CD4-positive, alpha-beta T cell (primary cell): ENCODE data around the gene ZNF574. TPM values are rescaled to one million over a fixed set of nuclear protein-coding genes. Genes with fewer than 3 reads are reported as not detected.

Experiments
- ATAC-seq: fragments of 200-7000 bp; cut with Tn5 transposase; one replicate; pipeline ENCODE4 v1.10.0; 2022; ENCODE audit warnings: mild to moderate bottlenecking; ENCODE audit not compliant: poor library complexity
- CTCF ChIA-PET: fragments of 350-600 bp; sonication (Branson Sonifier 250); formaldehyde crosslinking; loops from one replicate; lab custom pipeline; 2021; ENCODE audit warnings: antibody characterized with exemption, inconsistent platforms; lab: Charles Lee
- POLR2A ChIA-PET: fragments of 350-600 bp; sonication (Branson Sonifier 250); formaldehyde crosslinking; loops from one replicate; lab custom pipeline; 2021; ENCODE audit warnings: antibody characterized with exemption, inconsistent platforms; lab: Charles Lee
- DNase-seq, 14 experiments: peaks; one replicate each; pipeline ENCODE4 v3.0.0-alpha.2; 2013 to 2020; ENCODE audit warnings: mixed read lengths in 2 of 14
- H3K27ac ChIP-seq, 2 donors: one replicate each; pipeline versions ENCODE4 v1.5.1 to v1.7.0; 2013; ENCODE audit warnings: low read length in 2 of 2, low read depth in 1 of 2, mild to moderate bottlenecking in 1 of 2
- H3K27me3 ChIP-seq, 2 experiments: 1 replicate in 1 of 2; 2 replicates in 1 of 2; pipeline versions ENCODE4 v1.6.1 to v1.7.0; 2013; ENCODE audit warnings: low read length in 2 of 2, control low read depth in 1 of 2, mild to moderate bottlenecking in 1 of 2, moderate library complexity in 1 of 2; ENCODE audit not compliant: insufficient read depth in 2 of 2, control insufficient read depth in 1 of 2
- H3K36me3 ChIP-seq: one replicate; pipeline ENCODE4 v1.6.1; 2013; ENCODE audit warnings: low read length, control low read depth; ENCODE audit not compliant: insufficient read depth
- H3K4me1 ChIP-seq: one replicate; pipeline ENCODE4 v1.6.1; 2013; ENCODE audit warnings: low read length, control low read depth; ENCODE audit not compliant: insufficient read depth
- H3K4me3 ChIP-seq: one replicate; pipeline ENCODE4 v1.5.1; 2013; ENCODE audit warnings: mild to moderate bottlenecking, low read length, moderate library complexity
- H3K9me3 ChIP-seq, 2 experiments: 1 replicate in 1 of 2; 2 replicates in 1 of 2; pipeline versions ENCODE4 v1.6.1 to v1.7.0; 2013; ENCODE audit warnings: low read length in 2 of 2, mild to moderate bottlenecking in 2 of 2, control low read depth in 1 of 2, moderate library complexity in 1 of 2; ENCODE audit not compliant: control insufficient read depth in 1 of 2, insufficient read depth in 1 of 2
- H3K27ac Mint-ChIP-seq: one replicate; pipeline ENCODE4 v1.8.0; 2020; ENCODE audit warnings: mixed read lengths
- H3K27me3 Mint-ChIP-seq: one replicate; pipeline ENCODE4 v1.8.0; 2021; ENCODE audit warnings: mixed read lengths
- H3K36me3 Mint-ChIP-seq: one replicate; pipeline ENCODE4 v1.8.0; 2021; ENCODE audit warnings: low read depth, mixed read lengths
- H3K4me1 Mint-ChIP-seq: one replicate; pipeline ENCODE4 v1.8.0; 2021; ENCODE audit warnings: low read depth, mixed read lengths
- H3K4me3 Mint-ChIP-seq: one replicate; pipeline ENCODE4 v1.8.0; 2020; ENCODE audit warnings: mild to moderate bottlenecking, mixed read lengths
- H3K9me3 Mint-ChIP-seq: one replicate; pipeline ENCODE4 v1.8.0; 2020; ENCODE audit warnings: mixed read lengths
- intact Hi-C, 2 experiments: fragments of 100-400 bp; cut with DNase I in 1 of 2; cut with micrococcal nuclease in 1 of 2; formaldehyde crosslinking; loops; one replicate each; pipeline versions ENCODE4 v1.15.1 to v1.9.0; 2023 to 2025; cut with DNase I, micrococcal nuclease
- total RNA-seq, 174 experiments: library from RNA in 2 of 174; stranded (reverse) in 2 of 174; gene quantifications; one replicate each; pipeline ENCODE4 v1.2.3 and lab custom pipeline; 2021 to 2026
- TF ChIP-seq, protein P1 (sequence below): fragments of 200-600 bp; IDR thresholded peaks from one replicate; pipeline ENCODE4 v1.8.0; 2022; ENCODE audit warnings: antibody characterized with exemption, mild to moderate bottlenecking

ZNF574 gene
- total RNA-seq, 2 experiments from 2014 or later, result 21.5 to 24.0 TPM

DNA sequence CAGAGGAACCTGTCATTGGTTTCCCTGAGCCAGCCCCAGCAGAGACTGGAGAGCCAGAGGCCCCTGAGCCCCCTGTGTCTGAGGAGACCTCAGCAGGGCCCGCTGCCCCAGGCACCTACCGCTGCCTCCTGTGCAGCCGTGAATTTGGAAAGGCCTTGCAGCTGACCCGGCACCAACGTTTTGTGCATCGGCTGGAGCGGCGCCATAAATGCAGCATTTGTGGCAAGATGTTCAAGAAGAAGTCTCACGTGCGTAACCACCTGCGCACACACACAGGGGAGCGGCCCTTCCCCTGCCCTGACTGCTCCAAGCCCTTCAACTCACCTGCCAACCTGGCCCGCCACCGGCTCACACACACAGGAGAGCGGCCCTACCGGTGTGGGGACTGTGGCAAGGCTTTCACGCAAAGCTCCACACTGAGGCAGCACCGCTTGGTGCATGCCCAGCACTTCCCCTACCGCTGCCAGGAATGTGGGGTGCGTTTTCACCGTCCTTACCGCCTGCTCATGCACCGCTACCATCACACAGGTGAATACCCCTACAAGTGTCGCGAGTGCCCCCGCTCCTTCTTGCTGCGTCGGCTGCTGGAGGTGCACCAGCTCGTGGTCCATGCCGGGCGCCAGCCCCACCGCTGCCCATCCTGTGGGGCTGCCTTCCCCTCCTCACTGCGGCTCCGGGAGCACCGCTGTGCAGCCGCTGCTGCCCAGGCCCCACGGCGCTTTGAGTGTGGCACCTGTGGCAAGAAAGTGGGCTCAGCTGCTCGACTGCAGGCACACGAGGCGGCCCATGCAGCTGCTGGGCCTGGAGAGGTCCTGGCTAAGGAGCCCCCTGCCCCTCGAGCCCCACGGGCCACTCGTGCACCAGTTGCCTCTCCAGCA is 4.2 kb downstream of the ZNF574 start:
- H3K4me3 Mint-ChIP-seq, result no peak overlapping the region
- TF ChIP-seq, protein P1, sequence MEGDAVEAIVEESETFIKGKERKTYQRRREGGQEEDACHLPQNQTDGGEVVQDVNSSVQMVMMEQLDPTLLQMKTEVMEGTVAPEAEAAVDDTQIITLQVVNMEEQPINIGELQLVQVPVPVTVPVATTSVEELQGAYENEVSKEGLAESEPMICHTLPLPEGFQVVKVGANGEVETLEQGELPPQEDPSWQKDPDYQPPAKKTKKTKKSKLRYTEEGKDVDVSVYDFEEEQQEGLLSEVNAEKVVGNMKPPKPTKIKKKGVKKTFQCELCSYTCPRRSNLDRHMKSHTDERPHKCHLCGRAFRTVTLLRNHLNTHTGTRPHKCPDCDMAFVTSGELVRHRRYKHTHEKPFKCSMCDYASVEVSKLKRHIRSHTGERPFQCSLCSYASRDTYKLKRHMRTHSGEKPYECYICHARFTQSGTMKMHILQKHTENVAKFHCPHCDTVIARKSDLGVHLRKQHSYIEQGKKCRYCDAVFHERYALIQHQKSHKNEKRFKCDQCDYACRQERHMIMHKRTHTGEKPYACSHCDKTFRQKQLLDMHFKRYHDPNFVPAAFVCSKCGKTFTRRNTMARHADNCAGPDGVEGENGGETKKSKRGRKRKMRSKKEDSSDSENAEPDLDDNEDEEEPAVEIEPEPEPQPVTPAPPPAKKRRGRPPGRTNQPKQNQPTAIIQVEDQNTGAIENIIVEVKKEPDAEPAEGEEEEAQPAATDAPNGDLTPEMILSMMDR, result no peak
- DNase-seq (peak in 1 of 14 experiments; percentile 27), ATAC-seq (no peak)
- no peak overlapping the region for H3K4me3 ChIP-seq
- no peak overlapping the region for H3K27ac Mint-ChIP-seq
- H3K27ac ChIP-seq, result no peak overlapping the region
- intact Hi-C loops, result loop anchor here (5.0 kb wide), 2 partner anchors 118 to 718 kb away; partner anchors contain the start of gene B9D2 (in 1 of the 2)
- H3K27me3 ChIP-seq, result no peaks in the 10 kb centered on the region
- peaks cover 40% of the 10 kb centered on the region for H3K4me1 Mint-ChIP-seq
- ChIA-PET CTCF (no interaction called here), POLR2A (no interaction called here)
- H3K27me3 Mint-ChIP-seq, result no peaks in the 10 kb centered on the region
- no peaks in the 10 kb centered on the region for H3K9me3 ChIP-seq
- H3K36me3 Mint-ChIP-seq, result peaks cover 64% of the 10 kb centered on the region
- H3K9me3 Mint-ChIP-seq, result no peaks in the 10 kb centered on the region
- H3K36me3 ChIP-seq, result peaks cover 39% of the 10 kb centered on the region
- H3K4me1 ChIP-seq, result peaks cover 23% of the 10 kb centered on the region

DNA sequence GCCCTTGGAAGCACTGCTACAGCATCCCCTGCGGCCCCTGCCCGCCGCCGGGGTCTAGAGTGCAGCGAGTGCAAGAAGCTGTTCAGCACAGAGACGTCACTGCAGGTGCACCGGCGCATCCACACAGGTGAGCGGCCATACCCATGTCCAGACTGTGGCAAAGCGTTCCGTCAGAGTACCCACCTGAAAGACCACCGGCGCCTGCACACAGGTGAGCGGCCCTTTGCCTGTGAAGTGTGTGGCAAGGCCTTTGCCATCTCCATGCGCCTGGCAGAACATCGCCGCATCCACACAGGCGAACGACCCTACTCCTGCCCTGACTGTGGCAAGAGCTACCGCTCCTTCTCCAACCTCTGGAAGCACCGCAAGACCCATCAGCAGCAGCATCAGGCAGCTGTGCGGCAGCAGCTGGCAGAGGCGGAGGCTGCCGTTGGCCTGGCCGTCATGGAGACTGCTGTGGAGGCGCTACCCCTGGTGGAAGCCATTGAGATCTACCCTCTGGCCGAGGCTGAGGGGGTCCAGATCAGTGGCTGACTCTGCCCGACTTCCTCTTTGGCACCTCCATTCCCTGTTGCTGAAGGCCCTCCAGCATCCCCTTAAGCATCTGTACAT is 4.9 kb downstream of the ZNF574 start:
- DNase-seq, result peak in 1 of 14 experiments; percentile 21
- TF ChIP-seq, protein P1, result no peak
- H3K4me1 Mint-ChIP-seq, result peaks cover 33% of the 10 kb centered on the region
- Histone ChIP-seq H3K27ac (no peak overlapping the region), H3K36me3 (peaks cover 39% of the 10 kb centered on the region), H3K4me3 (no peak overlapping the region), H3K27me3 (no peaks in the 10 kb centered on the region), H3K4me1 (peaks cover 20% of the 10 kb centered on the region), H3K9me3 (no peaks in the 10 kb centered on the region)
- no peaks in the 10 kb centered on the region for H3K9me3 Mint-ChIP-seq
- no peak for ATAC-seq
- peak overlapping the region; percentile 69 for H3K27ac Mint-ChIP-seq
- intact Hi-C loops, result no loop called here
- ChIA-PET POLR2A (no interaction called here), CTCF (interaction anchor here (0.5 kb wide), 1 partner anchor 147 kb away, joined by 3 read pairs; no protein-coding TSS in a partner anchor)
- H3K4me3 Mint-ChIP-seq, result peak overlapping the region; percentile 71
- H3K36me3 Mint-ChIP-seq, result peaks cover 60% of the 10 kb centered on the region
- H3K27me3 Mint-ChIP-seq, result no peaks in the 10 kb centered on the region

DNA sequence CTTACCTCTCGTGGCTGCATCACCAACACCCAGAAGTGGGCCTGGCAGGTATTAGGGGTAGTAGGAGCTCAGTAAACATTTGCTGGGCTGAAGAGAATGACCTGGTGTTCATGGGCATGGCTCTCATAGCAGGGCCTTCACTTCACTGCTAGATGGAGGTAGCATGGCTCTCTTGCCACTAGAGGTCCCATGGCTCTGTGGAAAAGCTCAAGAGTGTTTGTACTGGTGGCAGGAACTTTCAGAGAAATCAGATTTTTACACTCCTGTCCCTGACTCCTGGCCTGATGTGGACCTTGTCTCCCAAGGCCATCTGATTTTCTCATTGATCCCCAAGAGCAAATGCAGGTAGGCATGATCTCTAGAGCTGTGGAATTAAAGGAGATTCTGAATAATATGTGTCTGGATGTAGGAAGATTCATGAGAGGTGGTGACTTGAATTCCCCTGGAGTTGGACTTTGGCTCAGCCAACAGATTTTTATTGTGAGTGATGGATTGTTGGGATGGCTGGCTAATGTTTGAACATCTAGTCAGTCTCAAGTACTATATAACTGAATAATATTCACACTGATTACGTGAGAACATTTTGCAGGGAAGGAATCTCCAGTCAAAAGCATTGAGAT is 5.7 kb downstream of the ZNF574 start:
- Mint-ChIP-seq H3K27ac (peak overlapping the region; percentile 69), H3K4me1 (peaks cover 28% of the 10 kb centered on the region), H3K27me3 (no peaks in the 10 kb centered on the region), H3K4me3 (peak overlapping the region; percentile 71), H3K36me3 (peaks cover 55% of the 10 kb centered on the region), H3K9me3 (no peaks in the 10 kb centered on the region)
- Histone ChIP-seq H3K36me3 (peaks cover 39% of the 10 kb centered on the region), H3K27ac (peak overlapping the region in 1 of 2 donors; percentile 1), H3K4me1 (peaks cover 17% of the 10 kb centered on the region), H3K4me3 (no peak overlapping the region), H3K27me3 (no peaks in the 10 kb centered on the region), H3K9me3 (no peaks in the 10 kb centered on the region)
- peak; percentile 60 for ATAC-seq
- TF ChIP-seq, protein P1, result no peak
- ChIA-PET POLR2A (no interaction called here), CTCF (interaction anchor here (0.5 kb wide), 1 partner anchor 147 kb away, joined by 3 read pairs; no protein-coding TSS in a partner anchor)
- intact Hi-C loops, result no loop called here
- DNase-seq, result peak in 3 of 14 experiments; percentile 30 to 45 (median 41)
